GM21447 (cell line): ENCODE measurements around the gene ENAH.

Source experiments
- ATAC-seq: cut with Tn5 transposase; IDR thresholded peaks from one replicate; pipeline ENCODE4 v1.9.1; 2021; ENCODE audit not compliant: unreplicated experiment

ENAH gene

DNA sequence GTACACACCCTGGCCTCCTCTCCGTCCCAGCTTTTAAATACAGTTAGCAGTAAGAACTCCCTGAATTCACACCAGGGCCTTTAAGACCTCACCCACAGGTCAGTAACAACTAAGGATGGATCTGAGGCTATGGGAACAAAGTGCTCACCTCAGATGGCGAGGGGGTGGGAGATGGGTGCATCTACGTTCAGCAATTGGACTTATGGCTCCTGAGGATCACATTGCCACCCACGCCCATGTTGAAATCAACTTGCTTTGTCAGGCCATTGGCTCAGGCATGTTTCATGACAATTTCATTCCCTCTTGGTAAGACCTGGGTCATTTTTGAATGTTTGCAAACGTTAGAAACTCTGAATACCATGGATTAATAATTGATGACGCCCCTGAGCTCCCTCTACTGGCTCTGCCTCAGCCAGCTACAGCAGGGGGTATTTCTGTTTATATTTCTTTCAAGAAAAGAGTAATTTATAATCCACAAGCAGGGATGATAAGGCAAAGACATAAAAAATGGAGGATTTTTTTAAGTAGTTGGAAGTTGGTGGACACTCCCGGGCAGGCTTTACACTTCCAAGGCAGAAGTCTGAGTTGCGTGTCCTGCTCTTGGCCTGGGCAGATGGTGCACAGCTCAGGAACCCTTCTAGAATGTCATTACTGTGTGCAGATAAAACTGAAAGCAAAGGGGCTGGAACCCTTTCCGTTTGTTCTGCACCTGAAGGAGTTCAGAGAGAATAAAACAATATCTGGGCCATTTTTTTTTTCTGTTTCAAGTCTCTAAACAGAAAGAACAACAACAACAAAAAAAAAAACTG lies 211.4 kb downstream of the ENAH start:
- ATAC-seq = peak; percentile 42

DNA sequence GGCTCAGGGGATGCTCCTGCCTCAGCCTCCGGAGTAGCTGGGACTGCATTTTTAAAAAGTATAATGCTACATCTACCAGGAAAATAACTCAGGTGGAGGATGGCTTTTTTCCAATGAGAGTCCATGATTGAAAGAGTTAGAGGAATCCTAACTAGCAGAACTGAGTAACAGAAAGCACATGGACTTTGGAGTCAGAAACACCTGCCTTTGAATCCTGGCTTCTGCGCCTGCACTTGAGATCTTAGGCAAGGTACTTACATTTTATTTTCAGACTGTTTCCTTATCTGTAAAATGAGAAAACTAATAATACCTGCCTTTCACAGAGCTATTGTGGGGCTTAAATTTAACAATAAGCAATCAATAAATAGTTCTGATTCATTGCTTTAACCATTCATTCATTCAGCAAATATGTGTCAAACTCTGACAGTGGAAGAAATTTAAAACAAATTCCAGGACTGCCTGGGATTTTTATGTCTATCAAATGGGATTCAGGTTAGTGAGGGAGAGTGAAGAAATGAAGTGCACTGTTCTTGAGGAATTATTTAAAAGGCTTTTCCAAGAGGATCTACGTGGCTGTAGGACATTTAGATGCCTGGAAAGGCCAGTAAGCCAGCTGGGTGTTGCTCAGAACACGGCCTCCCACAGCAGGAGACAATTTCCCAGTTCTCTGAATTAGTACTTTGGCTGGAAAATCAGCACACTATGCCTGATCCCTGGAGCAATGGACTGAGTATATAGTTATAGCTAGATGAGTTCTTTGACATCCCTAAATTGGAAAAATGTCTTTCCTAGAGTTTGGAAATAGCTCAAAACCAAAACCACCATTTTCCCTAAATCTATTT lies 212.3 kb downstream of the ENAH start:
- ATAC-seq = no peak

DNA sequence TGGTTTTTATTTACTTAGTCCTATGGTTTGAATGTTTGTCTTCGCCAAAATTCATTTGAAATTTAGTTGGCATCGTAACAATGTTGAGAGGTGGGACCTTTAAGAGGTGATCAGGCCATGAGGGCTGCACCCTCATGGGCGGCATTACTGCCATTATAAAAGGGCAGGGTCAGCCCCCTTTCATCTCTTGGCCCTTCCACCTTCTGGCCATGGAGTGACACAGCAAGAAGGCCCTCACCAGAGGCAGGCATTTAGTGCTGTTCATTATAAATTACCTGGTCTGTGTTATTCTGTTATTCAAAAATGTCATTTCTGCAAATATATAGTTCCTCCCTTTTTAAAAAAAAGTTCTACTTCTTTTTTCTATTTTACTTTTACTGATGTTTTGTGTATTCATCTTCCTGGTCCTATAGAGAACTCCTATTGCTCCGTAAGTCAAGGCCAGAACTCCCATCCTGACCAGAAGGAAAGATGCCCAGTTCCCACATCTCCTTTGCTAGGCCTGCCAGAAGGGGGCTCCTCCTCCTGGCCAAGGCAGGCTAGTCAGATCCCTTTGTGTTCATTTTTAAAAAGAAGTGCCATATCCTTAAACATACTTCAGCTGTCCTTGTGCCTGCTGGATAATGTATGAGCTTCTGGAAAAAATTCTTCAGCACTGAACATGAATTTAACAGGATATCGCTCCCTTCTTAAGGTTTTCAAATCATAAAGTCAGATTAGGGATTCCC lies 215.0 kb downstream of the ENAH start:
- no peak for ATAC-seq
